ENCODE data around the gene ARFGAP1.

Gene ARFGAP1

DNA sequence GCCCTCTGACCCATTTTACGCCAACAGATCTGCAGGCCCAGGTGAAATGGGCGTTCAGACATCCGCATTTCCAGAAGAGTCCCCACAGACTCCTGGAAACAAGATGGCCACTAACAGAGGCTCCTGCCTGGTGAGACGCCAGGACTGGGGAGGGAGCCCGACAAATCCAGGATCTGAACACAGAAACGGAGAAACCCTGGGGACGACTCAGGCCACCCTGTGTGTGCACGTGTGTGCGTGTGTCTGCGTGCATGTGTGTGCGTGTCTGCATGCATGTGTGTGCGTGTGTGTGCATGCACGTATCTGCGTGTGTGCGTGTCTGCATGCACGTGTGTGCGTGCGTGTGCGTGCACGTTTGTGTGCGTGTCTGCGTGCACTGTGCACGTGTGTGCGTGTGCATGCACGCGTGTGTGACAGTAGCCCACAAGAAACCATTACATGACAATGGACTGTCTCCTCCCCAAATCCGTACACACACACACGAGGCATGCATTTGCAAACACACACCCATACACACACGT lies 63.7 kb downstream of the ARFGAP1 start:
- DNase-seq, result no peak

DNA sequence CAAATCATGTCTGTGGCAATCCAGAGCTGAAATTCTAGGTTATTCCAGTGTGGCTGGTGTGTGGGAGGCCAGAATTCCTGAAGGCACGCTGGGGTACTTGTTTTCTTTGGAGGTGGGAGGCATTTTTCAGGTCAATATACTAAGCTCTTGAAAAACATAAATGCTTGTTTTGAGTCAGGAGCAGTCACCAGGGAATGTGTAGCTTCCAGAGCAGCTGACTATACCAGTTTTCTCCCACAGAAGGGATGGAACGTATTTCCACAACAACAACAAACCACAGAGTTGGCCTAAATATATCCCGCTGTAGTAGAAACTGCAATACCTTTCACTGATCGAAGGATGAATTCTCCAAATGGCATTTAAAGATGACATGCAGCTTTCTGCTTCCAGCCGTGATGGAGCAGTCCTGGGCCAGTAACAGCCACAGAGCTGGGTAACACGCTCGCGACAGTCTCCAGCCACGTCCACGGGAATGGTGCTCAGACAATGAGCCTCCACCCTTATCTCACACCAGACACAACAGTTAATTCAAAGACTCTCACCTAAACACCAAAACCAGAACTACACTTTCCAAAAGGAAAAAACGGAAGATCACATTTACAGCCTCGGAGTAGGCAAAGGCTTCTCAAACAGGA lies 65.3 kb downstream of the ARFGAP1 start:
- no peak for DNase-seq
